Measurements from ENCODE around the gene CLEC16A.

DNA sequence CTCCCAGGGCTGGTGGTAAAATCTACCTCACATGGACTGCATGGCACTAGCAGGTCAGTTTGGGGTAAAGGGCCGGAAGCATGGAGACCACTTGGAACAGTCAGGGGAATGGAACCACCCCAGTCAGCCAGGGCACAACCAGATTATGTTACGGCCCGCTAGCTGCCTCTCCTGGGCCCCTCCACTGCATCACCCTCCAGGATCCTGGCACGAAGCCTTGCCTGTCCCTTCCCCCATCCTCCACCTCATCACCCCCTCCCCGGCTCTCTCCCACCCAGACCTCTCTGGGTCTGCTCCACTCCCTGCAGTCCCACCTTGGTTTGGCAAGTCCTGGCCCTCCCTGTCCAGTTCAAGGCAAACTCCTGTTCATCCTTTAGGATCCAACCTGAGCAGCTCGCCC lies 91.7 kb downstream of the CLEC16A start:
- no peak for TF ChIP-seq TEAD4 (IDR thresholded peaks at IDR 0.05)
- no peak for TF ChIP-seq EP300 (IDR thresholded peaks at IDR 0.05; ENCODE audit: borderline replicate concordance)
- TF ChIP-seq, protein P1, sequence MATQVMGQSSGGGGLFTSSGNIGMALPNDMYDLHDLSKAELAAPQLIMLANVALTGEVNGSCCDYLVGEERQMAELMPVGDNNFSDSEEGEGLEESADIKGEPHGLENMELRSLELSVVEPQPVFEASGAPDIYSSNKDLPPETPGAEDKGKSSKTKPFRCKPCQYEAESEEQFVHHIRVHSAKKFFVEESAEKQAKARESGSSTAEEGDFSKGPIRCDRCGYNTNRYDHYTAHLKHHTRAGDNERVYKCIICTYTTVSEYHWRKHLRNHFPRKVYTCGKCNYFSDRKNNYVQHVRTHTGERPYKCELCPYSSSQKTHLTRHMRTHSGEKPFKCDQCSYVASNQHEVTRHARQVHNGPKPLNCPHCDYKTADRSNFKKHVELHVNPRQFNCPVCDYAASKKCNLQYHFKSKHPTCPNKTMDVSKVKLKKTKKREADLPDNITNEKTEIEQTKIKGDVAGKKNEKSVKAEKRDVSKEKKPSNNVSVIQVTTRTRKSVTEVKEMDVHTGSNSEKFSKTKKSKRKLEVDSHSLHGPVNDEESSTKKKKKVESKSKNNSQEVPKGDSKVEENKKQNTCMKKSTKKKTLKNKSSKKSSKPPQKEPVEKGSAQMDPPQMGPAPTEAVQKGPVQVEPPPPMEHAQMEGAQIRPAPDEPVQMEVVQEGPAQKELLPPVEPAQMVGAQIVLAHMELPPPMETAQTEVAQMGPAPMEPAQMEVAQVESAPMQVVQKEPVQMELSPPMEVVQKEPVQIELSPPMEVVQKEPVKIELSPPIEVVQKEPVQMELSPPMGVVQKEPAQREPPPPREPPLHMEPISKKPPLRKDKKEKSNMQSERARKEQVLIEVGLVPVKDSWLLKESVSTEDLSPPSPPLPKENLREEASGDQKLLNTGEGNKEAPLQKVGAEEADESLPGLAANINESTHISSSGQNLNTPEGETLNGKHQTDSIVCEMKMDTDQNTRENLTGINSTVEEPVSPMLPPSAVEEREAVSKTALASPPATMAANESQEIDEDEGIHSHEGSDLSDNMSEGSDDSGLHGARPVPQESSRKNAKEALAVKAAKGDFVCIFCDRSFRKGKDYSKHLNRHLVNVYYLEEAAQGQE (IDR thresholded peaks at IDR 0.05; ENCODE audit: low read depth), result no peak
- TF ChIP-seq TAF1 (IDR thresholded peaks at IDR 0.05; ENCODE audit: low read depth), result no peak
